Karpas-422 (cell line): ENCODE measurements around the gene GET3. TPM values are rescaled to one million over a fixed set of nuclear protein-coding genes. Genes with fewer than 3 reads are reported as not detected.

Source experiments
- DNase-seq: peaks from one replicate; pipeline ENCODE4 v3.0.0-alpha.2; 2015
- H2AFZ ChIP-seq: fragments of 200-600 bp; sonication (generic); 2 replicates; pipeline ENCODE4 v1.6.1; 2014; ENCODE audit warnings: antibody characterized with exemption, low read length, mixed read lengths
- H3K27ac ChIP-seq: fragments of 200-600 bp; sonication (generic); 2 replicates; pipeline ENCODE4 v1.5.1; 2014; ENCODE audit warnings: mild to moderate bottlenecking, low read length, moderate library complexity
- H3K27me3 ChIP-seq: fragments of 200-600 bp; sonication (generic); 2 replicates; pipeline ENCODE4 v1.6.1; 2014; ENCODE audit warnings: low read length, mixed read lengths
- H3K36me3 ChIP-seq: fragments of 200-600 bp; sonication (generic); 2 replicates; pipeline ENCODE4 v1.6.1; 2014; ENCODE audit warnings: low read length, mixed read lengths; ENCODE audit not compliant: insufficient read depth
- H3K4me1 ChIP-seq: fragments of 200-600 bp; sonication (generic); 2 replicates; pipeline ENCODE4 v1.6.1; 2014; ENCODE audit warnings: mild to moderate bottlenecking, low read length, mixed read lengths
- H3K4me2 ChIP-seq: fragments of 200-600 bp; sonication (generic); 2 replicates; pipeline ENCODE4 v1.6.1; 2014; ENCODE audit warnings: low read length, low read depth, mild to moderate bottlenecking; ENCODE audit not compliant: poor library complexity, severe bottlenecking
- H3K4me3 ChIP-seq: fragments of 200-600 bp; sonication (generic); 2 replicates; pipeline ENCODE4 v1.5.1; 2014; ENCODE audit warnings: mild to moderate bottlenecking, antibody characterized with exemption, low read length, mixed read lengths
- H3K79me2 ChIP-seq: fragments of 200-600 bp; sonication (generic); 2 replicates; pipeline ENCODE4 v1.6.1; 2014; ENCODE audit warnings: mild to moderate bottlenecking, low read length, mixed read lengths
- H3K9ac ChIP-seq: fragments of 200-600 bp; sonication (generic); 2 replicates; pipeline ENCODE4 v1.6.0; 2014; ENCODE audit warnings: low read length
- H3K9me2 ChIP-seq: fragments of 200-600 bp; sonication (generic), shearing (Covaris generic); replicated peaks from 2 replicates; pipeline ENCODE4 v1.6.0; 2014; ENCODE audit warnings: mild to moderate bottlenecking, low read length, moderate library complexity; ENCODE audit not compliant: insufficient read depth
- H3K9me3 ChIP-seq: fragments of 300-700, 200-600 bp; sonication (generic); 2 replicates; pipeline ENCODE4 v1.6.1; 2014; ENCODE audit warnings: low read length, mixed read lengths
- H4K20me1 ChIP-seq: fragments of 200-600 bp; sonication (generic); 2 replicates; pipeline ENCODE4 v1.6.1; 2014; ENCODE audit warnings: mild to moderate bottlenecking, antibody characterized with exemption, low read length, low read depth; ENCODE audit not compliant: insufficient read depth
- total RNA-seq: library from RNA; depleted of rRNA; stranded (reverse); fragments of >200 nt; shearing (Covaris generic); gene quantifications from 2 replicates; pipeline ENCODE4 v1.2.3, GENCODE V29; 2014; ENCODE audit warnings: low replicate concordance

GET3 gene
- total RNA-seq, 1 experiment from 2014 or later = 42.3 TPM

- Histone ChIP-seq H3K79me2 (peaks cover 18% of the 10 kb centered on the region), H3K9me2 (no peaks in the 10 kb centered on the region), H3K4me1 (peaks cover 51% of the 10 kb centered on the region), H3K4me3 (peak within 1 kb of the TSS; percentile 80), H3K9me3 (no peaks in the 10 kb centered on the region), H4K20me1 (peaks cover 5% of the 10 kb centered on the region; the same call in 1 of the 2 replicates), H3K27ac (peak within 1 kb of the TSS; percentile 84), H3K27me3 (no peaks in the 10 kb centered on the region), H3K9ac (peak within 1 kb of the TSS; percentile 96), H3K36me3 (no peaks in the 10 kb centered on the region), H3K4me2 (peak within 1 kb of the TSS; percentile 95), H2AFZ (no peak within 1 kb of the TSS)
- DNase-seq = peak; percentile 98
Observed at GRCh38 chr19:12791345-12792050, 54.2 kb downstream of the GET3 start, which contains the start of gene JUNB. Gene JUNB (plus strand): TSS chr19:12791486. CDS start chr19:12791772, 286 bp downstream.

GRCh38 chr19:12792051-12792852 lies 55.0 kb downstream of the GET3 start:
- Histone ChIP-seq H3K36me3 (no peaks in the 10 kb centered on the region), H3K27me3 (no peaks in the 10 kb centered on the region), H2AFZ (no peak overlapping the region), H3K4me3 (peak overlapping the region; percentile 80), H3K9ac (peak overlapping the region; percentile 96), H4K20me1 (peaks cover 5% of the 10 kb centered on the region; the same call in 1 of the 2 replicates), H3K4me2 (peak overlapping the region; percentile 95), H3K9me2 (no peaks in the 10 kb centered on the region), H3K27ac (peak overlapping the region; percentile 84), H3K79me2 (peaks cover 18% of the 10 kb centered on the region), H3K4me1 (peaks cover 52% of the 10 kb centered on the region), H3K9me3 (no peaks in the 10 kb centered on the region)
- peak; percentile 95 for DNase-seq

DNA sequence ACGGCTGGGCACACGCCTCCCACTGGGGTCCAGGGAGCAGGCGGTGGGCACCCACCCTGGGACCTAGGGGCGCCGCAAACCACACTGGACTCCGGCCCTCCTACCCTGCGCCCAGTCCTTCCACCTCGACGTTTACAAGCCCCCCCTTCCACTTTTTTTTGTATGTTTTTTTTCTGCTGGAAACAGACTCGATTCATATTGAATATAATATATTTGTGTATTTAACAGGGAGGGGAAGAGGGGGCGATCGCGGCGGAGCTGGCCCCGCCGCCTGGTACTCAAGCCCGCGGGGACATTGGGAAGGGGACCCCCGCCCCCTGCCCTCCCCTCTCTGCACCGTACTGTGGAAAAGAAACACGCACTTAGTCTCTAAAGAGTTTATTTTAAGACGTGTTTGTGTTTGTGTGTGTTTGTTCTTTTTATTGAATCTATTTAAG lies 55.6 kb downstream of the GET3 start:
- H3K27me3 ChIP-seq = no peaks in the 10 kb centered on the region
- no peak overlapping the region for H2AFZ ChIP-seq
- H3K9me2 ChIP-seq = no peaks in the 10 kb centered on the region
- H4K20me1 ChIP-seq = peaks cover 5% of the 10 kb centered on the region; the same call in 1 of the 2 replicates
- H3K4me2 ChIP-seq = peak overlapping the region; percentile 95
- H3K4me1 ChIP-seq = peaks cover 52% of the 10 kb centered on the region
- peak overlapping the region; percentile 80 for H3K4me3 ChIP-seq
- no peak for DNase-seq
- no peaks in the 10 kb centered on the region for H3K36me3 ChIP-seq
- peaks cover 18% of the 10 kb centered on the region for H3K79me2 ChIP-seq
- peak overlapping the region; percentile 96 for H3K9ac ChIP-seq
- H3K9me3 ChIP-seq = no peaks in the 10 kb centered on the region
- peak overlapping the region; percentile 84 for H3K27ac ChIP-seq

- Histone ChIP-seq H3K4me1 (peaks cover 46% of the 10 kb centered on the region), H3K9me3 (no peaks in the 10 kb centered on the region), H4K20me1 (peaks cover 5% of the 10 kb centered on the region; the same call in 1 of the 2 replicates), H3K9ac (peak overlapping the region; percentile 96), H3K79me2 (peaks cover 18% of the 10 kb centered on the region), H3K27me3 (no peaks in the 10 kb centered on the region), H3K27ac (peak overlapping the region; percentile 84), H2AFZ (no peak overlapping the region), H3K9me2 (no peaks in the 10 kb centered on the region), H3K36me3 (no peaks in the 10 kb centered on the region), H3K4me3 (peak overlapping the region; percentile 80), H3K4me2 (peak overlapping the region; percentile 95)
- peak; percentile 96 for DNase-seq
Observed at GRCh38 chr19:12793290-12794195, 56.2 kb downstream of the GET3 start.

GRCh38 chr19:12794196-12794941 lies 57.1 kb downstream of the GET3 start:
- Histone ChIP-seq H3K4me3 (peak overlapping the region; percentile 80), H3K4me2 (peak overlapping the region; percentile 95), H2AFZ (no peak overlapping the region), H4K20me1 (peaks cover 5% of the 10 kb centered on the region; the same call in 1 of the 2 replicates), H3K9me3 (no peaks in the 10 kb centered on the region), H3K36me3 (no peaks in the 10 kb centered on the region; the same call in 1 of the 2 replicates), H3K4me1 (peaks cover 38% of the 10 kb centered on the region), H3K27me3 (no peaks in the 10 kb centered on the region), H3K79me2 (peaks cover 18% of the 10 kb centered on the region), H3K9ac (peak overlapping the region; percentile 96), H3K9me2 (no peaks in the 10 kb centered on the region), H3K27ac (peak overlapping the region; percentile 66)
- DNase-seq = peak; percentile 43

DNA sequence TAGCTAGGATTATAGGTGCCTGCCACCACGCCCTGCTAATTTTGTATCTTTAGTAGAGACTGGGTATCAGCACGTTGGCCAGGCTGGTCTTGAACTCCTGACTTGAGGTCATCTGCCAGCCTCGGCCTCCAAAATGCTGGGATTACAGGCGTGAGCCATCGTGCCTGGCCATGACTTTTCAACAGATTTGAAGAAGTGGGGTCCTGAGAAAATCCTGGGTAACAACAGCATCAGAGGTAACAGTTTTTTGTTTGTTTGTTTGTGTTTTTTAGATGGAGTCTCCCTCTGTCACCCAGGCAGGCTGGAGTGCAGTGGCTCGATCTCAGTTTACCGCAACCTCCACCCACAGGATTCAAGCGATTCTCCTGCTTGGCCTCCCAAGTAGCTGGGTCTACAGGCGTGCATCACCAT lies 57.7 kb downstream of the GET3 start:
- Histone ChIP-seq H3K9ac (0 out of 2 replicates have a peak overlapping the region, but pooled peaks have one; percentile 96), H3K4me1 (peaks cover 38% of the 10 kb centered on the region), H3K79me2 (peaks cover 22% of the 10 kb centered on the region), H3K4me3 (no peak overlapping the region), H3K9me2 (no peaks in the 10 kb centered on the region), H2AFZ (no peak overlapping the region), H4K20me1 (peaks cover 5% of the 10 kb centered on the region; the same call in 1 of the 2 replicates), H3K4me2 (no peak overlapping the region), H3K27ac (no peak overlapping the region), H3K27me3 (no peaks in the 10 kb centered on the region), H3K9me3 (no peaks in the 10 kb centered on the region), H3K36me3 (peaks cover 6% of the 10 kb centered on the region)
- no peak for DNase-seq
